NCI-H2107 (cell line): ENCODE measurements around the gene MYRIP.

Experiments
- DNase-seq: peaks from one replicate; lab custom pipeline; 2025; lab: John Stamatoyannopoulos, UW

MYRIP gene

GRCh38 chr3:39907981-39908380, 98.6 kb downstream of the MYRIP start:
- DNase-seq, result no peak

DNA sequence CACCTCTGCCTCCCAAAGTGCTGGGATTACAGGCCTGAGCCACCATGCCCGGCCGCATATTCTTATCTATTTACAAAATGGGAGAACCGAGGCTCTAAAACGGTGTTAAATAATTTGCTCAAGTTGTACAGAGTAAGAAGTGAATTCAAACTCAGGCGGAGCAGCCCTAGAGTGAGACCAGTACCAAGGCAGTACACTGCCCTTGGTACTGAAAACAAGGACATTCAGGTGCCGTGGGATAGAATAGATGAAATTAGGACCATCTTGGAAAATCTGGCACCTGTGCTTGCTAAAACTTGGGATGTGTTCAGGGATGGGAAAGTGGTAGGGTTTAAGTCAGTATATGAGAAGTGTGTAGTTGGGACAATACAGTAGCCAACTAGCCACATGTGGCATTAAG, 100.7 kb downstream of the MYRIP start:
- DNase-seq, result no peak

DNA sequence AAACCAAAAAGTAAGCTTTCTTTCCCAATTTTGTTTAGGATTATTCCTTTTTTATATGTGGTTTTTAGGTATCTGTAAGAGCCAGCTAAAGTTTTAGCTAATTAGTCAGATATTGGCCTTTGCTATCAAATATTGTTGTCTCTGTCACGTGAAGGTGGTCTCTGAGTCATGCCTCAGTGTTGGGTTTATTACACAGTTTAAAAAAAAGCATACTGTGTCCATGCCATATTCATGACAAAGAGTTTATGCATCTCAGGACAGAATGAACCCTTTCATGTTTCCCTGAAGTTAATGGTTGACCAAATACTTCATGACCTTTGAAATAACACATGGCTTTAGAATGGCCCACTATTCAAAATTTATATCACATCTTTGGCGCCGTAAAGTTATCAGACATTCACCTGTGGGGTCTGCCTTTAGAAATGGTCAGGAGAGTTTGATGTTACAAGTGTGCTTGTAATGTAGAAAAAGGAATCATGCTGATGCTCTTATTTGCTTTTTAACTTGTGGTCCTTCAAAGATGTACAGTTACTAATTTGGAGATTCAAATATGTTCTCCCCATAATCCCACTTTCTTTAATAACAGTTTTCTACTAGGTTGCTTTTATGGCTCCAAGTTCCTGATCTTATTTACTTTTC, 101.5 kb downstream of the MYRIP start:
- no peak for DNase-seq

DNA sequence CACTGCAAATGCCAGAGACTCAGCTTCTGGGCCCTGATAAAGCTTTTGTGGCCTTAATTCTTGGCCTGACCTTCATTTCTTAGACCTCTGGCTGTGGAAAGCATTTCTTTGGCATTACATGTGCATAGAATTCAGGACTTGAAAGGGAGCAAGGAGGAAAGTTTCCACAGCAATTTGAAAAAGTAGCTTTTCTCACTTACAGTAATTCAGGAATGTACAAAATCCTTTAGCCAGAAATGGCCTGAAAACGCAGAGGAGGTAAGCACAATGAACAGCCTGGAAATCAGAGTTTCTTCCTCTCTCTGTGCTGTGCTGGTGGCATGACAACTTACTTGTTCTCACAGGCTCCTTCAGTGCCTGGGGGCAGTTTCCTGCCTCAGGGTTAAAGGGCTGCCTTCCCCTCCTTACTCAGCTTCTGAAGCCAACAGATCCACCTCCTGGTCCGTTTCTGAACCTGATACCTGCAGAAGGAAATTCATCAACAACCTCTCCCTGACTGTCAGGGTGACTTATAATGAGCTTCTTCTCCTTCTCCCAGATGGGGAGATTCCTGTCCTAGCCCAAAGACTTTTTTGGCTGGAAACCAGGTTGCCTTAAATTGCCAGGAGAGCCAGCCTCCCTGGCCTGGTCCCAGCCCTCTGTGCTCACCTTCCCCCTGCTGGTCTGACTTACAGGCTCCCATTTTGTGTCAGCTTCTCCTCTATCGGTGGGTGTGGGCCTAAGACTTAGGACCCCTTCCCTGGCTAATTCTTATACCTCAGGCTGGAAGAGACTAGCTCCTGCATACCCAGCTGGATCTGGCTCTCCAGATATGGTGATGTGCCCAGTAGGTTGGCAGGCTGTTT, 102.3 kb downstream of the MYRIP start:
- DNase-seq, result no peak

DNA sequence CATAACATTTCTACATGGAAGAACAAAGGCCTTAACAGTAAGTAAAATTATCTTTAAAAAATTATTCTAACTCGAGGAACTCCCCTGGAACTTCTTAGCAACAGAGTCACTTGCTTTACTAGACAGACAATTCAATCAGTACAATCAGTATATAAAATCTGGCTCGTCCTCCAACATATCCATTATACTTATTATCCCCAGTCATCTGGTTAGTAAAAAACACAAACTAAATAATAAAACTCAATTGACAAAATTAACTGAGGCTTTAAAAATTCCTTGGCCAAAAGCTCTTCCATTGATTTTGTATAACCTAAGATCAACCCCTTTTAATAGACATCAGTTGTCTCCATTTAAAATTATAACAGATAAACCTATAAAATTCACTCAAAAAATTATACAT, 105.6 kb downstream of the MYRIP start:
- DNase-seq, result no peak

DNA sequence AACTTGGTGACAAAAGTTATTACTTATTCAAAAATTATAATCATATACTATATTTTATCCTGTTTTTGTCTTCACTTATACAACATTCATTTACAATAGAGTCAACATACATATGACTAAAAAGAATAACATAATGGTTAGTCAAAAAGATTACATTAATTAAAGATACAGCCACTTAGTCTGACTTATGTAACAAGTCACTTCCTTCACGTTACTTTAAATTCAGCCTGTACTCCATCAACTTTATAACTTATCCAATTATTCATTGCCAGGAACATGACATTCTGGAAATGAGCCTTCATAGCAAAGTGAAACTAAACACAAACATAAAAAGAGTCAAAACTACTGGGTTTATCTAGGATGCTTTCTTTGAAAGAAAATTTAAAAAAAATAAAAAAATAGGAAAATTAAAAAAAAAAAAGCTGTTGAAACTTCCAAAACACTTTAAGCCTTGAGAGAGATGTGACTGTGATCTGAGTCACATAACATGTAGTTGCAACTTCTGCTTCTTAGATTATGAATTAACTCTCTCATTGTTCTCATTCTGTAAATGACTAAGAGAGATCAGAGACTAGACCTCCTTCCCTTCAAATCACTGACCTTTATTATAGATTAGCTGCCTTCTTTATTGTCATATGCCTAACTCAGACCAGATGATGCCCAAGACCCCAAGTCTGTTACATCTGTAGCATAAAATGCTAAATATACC, 107.8 kb downstream of the MYRIP start:
- DNase-seq, result no peak

DNA sequence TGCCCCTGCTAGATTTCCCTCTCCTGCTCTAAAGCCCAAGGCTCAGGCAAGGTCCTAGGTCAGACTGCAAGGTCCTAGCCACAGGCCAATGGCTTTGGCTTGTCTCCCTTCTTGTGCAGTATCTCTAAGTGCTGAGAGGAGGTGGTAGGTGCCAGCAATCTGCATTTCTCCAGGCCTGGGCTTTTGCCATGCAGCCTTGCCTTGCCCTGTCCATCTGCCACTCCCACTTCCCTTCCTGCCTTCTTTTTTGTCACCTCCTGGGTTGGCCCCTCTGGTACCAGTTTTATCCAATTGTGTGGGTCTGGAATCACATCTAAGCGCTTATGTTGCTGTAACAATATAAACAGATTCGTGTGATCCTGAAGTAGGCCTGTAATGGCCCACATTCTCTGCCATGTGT, 109.9 kb downstream of the MYRIP start:
- no peak for DNase-seq

DNA sequence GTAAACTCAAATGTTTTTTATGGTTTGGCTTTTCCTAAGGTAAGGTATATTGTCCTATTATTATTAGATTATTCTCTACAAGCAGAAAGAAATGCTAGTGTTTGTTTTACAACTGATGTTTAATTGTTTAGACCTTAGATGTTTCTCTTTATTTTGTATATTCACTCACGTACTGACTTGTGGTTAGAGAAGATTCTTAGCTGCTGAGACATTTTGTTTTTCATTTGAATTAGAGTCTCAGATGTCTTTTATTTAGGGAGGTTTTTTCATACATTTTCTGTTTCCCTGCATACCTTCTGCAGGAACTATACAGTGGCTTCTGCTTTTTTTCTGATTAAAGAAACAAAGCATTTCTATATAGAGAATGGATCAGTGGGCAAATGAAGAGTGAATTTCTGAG, 110.9 kb downstream of the MYRIP start:
- DNase-seq, result no peak

DNA sequence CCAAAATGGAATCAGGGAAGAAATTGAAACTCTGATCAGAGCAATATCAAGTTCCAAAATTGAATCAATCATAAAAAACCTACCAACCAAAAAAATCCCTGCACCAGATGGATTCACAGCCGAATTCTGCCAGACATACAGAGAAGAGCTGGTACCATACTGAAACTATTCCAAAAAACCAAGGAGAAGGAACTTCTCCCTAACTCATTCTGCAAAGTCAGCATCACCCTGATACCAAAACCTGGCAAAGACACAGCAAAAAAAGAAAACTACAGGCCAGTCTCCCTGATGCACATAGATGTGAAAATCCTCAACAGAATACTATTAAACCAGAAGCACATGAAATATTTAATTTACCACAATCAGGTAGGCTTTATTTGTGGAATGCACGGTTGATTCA, 118.1 kb downstream of the MYRIP start:
- DNase-seq, result no peak

GRCh38 chr3:39933986-39934693, 124.7 kb downstream of the MYRIP start:
- DNase-seq, result no peak

DNA sequence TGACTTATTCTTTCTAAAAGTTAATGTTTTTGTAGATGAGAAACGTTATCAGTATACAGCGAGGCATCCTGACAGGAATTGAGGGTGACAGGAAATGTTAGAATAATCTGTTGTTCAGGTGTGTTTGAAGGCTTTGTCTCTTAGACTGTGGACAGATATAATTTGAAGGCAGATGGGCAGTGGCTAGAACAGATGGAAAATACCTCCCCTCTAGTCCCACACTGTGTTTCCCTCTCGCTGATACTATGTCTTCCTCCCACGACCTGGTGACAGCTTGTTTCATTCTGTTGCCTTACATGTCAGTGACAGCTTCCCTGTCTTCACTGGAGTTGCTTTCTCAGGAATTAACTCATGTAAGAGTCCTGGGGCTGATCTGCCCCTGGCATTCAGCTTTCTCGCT, 125.3 kb downstream of the MYRIP start:
- no peak for DNase-seq

DNA sequence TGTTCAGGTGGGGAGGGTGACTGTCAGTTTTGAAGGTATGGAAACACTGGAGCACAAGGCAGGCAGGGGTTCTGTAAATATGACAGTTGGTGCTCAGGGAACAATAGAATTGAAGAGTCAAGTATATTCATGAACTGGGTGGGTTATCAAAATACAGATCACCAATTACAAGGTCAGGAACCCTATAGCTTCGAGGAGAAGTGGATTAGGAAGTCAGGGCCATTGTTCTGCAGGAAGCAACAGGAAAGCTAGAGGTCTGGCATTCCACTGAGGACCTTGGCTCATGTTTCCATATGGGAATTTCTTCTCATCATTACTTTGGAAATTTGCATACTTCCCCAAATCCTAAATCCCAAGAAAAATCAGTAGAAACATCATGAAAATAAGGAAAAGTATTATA, 125.9 kb downstream of the MYRIP start:
- DNase-seq, result no peak

- no peak for DNase-seq
Observed at GRCh38 chr3:39936848-39937247, 127.4 kb downstream of the MYRIP start.

DNA sequence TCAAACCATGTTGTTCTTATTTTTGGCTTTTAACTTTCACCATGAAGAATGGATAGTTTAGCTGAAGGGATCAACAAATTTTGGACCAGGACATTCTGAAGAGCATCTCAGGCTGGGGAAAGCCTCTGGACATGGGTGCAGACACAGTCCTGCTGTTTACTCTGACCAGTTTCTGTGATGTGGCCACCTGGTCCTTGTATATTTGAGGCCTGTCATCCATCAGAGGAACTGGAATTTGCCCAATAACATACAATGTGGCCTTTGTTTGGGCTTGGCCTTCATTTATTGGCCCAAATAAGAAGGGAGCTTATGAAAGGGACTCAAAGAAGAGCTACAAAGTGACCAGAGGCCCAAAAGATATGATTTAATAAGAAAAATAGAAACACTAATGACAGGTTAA, 127.9 kb downstream of the MYRIP start:
- DNase-seq, result no peak

GRCh38 chr3:39937874-39938273, 128.5 kb downstream of the MYRIP start:
- no peak for DNase-seq

GRCh38 chr3:39941931-39942330, 132.5 kb downstream of the MYRIP start:
- no peak for DNase-seq

DNA sequence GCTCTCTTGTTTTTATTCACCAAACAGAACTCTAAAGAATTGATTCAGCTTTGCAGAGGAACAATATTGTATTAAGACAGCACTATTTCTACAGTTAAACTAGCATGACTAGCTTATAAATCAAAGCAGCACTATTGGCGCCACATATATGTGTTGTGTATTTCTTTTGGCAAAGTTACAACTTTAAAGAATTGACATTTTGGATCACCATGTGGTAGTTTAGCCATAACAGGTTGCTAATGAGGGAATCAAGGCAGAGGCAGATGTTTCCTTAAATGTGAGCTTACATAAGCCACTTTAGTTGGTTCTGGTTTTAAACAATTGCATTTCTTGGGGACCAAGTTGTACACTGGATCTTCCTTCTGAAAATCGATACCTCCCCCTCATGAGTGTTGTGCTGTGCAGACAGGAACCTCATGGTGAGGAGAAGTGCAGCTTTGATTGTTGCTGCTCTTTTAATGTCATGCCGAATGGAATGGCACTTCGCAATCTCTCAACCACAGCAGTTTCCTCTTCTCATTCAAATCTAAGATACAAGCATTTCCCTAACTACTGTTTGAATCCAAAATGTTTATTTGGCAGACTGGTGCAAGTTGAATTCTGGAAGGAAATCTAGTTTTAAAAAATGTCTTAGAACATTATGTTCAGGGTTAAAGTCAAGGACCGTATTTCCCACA, 151.2 kb downstream of the MYRIP start:
- no peak for DNase-seq

DNA sequence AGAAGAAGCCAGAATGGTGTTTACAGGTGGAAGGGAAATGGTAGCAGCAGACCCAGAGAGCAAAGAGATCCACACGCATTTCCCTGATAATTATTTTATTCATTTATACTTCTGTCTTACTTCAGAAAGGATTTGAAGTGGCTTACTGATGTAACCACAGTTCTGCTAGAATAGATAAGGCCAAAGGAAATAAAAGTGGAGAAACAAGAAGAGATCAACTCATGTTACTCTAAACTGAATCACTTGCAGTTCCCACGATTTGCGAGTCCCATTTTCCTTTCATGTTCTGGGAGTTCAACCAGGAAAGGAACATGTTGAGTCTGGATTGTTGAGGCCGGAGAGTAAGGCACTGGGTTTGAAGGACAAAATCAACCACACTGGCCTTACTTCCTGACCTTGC, 151.8 kb downstream of the MYRIP start:
- no peak for DNase-seq

GRCh38 chr3:39962581-39962980, 153.2 kb downstream of the MYRIP start:
- no peak for DNase-seq

- DNase-seq, result no peak
Observed at GRCh38 chr3:39965461-39965860, 156.1 kb downstream of the MYRIP start.

DNA sequence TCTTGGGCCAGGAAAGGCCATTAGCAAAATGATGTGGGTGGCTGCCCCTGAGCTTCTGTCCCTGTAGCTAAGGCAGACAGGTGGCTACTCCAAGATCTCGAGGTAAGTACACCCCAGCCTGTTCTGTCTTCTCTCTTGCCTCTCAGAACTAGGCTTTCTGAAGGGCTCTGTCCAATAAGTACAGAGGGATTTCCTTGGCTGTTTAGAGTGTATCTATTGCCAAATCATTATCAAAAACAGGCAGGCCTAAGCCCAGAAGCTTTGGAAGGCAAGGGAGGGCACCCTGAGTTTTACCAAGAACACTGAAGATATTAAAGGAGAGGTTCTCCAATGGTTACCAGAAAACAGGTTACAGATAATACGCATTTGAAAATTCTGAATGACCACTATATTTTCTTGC, 156.6 kb downstream of the MYRIP start:
- no peak for DNase-seq

DNA sequence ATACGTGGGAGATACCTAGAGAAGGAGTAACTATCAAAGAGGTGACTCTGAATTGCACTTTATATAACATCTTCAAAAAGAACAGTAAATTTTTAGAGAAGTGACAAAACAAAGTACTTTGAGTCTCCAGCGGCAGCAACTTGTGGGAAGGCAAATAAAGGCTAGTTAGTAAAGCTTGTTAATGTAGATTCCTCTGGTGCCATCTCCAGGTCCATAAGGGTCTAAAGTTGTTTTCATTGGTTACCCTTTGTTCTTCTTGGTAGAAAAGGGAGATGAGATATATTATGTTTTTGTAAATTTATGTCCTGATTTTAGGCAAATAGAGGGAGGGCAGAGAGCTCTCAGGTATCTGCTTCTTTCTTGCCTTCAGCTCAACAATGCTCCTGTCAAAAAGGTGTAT, 161.6 kb downstream of the MYRIP start:
- no peak for DNase-seq
